Ramos (cell line): ENCODE data around the gene RNF32.
"Not testable (repeated sequence)": the region's sequence is repeated elsewhere in the genome, so short reads cannot be mapped to it uniquely, and the experiment has no call there.

Experiments used
- in situ Hi-C: fragments of 300-500 bp; cut with MboI; formaldehyde crosslinking; loops from one replicate; pipeline ENCODE4 v1.14.3; 2022; ENCODE audit warnings: low sequenced_read_pairs; ENCODE audit not compliant: unreplicated experiment

RNF32 gene

DNA sequence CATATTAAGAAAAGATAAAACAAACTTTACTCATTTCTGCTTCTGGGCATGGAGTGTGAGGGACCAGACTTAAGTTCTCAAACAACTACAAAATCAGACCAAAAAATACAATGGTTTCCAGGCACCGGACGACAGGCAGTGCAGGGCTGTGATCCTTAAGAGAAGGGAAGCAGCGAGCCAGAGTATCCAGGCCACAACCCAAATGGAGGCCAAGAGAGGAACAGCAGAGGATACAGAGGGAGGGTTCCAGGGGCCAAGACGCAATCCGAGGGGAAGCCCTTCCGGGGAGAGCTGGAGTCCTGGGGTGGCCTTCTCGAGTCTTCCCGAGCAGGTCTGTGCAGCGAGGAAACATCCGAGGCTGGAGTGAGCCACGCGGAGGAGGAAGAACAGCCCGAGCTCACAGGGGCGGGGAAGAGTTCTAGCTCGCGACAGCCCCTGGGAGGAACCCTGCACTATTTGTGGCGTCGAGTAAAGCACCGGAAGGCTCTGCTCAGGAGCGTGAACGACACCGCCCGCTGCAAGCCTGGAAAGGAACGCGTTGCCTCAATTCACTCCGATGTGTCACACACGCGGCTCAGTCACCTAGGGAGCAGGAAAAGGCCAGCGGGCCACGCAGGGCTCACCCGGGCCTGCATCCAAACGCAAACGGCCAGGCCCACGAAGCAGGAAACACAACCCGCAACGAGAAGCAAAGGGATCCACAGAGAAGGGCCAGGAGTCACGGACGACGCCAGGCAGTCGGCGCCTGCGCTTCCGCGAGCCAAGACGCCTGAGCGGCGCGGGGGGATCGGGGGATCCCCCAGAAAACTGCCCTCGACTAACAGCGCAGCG, 933 bp upstream of the RNF32 start:
- in situ Hi-C loops = no loop called here

DNA sequence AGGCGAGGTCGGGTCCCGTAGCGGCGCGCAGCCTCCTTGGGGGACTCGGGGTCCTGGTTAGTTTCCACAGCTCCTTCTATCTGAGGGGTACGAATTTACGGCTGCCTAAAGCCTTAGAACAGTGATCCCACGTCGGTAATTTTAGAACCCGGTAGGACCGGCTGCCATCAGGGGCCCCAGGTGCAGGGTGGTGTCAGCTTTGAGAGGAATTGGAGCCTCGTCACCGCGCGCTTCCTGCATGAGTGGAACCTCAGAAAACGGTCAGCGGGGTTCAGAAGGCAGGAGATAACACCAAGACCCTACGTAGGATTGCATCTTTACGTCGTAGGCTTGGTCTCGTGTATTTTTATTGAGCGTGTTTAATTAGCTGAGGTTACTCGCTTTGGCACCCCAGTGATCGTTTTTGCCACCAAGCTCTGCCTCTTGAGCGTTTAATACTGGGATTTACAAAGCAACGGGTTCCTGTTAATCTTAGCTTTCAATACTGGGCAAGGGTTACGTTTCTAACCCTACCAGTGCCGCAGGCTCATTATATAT, 443 bp downstream of the RNF32 start:
- in situ Hi-C loops = no loop called here

DNA sequence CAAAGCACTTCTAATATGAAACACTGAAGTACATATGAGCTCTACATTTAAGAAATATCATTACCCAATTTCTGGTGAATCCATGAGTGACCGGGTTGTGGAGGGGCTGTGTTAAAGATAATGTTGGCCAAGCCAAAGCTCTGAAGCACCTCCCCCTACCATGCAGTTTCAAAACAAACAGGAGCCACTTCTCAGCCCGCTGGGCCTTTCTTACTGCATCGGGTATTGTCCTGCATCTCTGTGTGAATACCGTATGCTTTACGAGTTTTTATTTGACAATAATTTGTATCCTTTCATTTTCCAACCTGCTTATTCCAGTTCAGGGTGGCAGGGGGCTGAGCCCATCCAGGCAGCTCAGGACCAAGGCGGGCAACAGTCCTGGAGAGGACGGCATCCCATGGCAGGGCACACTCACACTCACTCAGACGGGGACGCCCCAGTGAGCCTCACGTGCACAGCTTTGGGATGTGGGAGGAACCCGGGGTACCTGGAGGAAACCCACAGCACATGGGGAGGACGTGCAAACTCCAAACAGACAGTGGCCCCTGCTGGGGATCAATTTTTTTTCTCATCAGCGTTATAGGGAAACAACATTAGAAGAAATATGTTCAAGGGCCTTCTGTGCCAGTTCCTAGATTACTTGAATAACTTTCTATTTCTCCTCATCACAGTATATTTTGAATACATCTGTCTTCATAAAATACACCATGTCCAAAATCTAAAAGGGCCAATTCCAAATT, 1.9 kb downstream of the RNF32 start:
- in situ Hi-C loops = no loop called here

DNA sequence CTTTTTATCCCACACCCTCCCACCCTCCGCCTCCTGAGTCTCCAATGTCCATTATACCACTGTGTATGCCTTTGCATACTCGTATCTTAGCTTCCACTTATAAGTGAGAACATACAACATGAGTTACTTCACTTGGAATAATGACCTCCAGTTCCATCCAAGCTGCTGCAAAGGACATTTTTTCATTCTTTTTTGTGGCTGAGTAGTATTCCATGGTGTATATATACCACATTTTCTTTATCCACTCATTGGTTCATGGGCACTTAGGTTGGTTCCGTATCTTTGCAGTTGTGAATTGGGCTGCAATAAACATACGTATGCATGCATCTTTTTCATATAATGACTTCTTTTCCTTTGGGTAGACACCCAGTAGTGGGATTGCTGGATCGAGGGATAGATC, 6.8 kb downstream of the RNF32 start:
- in situ Hi-C loops = not testable (repeated sequence)

DNA sequence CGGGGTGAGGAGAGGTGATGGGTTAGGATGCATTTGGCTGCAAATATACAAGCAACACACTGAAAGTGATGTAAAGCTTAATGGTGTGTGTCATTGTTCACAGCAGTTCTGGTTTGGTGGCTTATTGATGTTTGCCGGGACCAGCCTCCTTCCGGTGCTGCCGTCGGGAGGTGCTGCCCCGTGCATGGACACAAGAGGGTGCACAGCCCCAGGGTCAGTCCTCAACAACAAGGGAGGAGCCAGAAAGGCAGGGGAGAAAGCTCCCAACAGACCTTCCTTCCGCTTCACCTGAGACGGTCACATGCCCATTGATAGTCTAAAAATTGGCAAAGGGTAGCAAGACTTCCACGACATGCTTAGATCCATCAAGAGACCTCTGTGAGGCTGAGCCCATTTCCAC, 9.5 kb downstream of the RNF32 start:
- in situ Hi-C loops = no loop called here

DNA sequence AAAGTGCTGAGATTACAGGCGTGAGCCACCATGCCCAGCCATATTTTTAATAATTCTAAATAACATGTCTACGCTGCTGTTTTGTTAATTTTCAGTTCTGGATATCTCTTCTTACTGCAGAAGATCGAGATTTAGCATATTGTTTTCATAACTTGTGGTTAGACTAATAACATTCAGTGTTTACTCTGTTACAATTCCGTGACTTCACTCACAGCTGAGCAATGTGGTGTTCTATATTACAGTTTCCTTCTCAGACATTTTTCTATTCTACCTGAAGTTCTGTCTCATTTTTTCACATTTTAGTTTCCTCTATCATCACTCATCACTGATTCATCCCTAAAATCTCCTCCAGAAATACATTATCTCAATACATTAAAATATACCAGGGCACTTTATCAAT, 10.9 kb downstream of the RNF32 start:
- in situ Hi-C loops = no loop called here

DNA sequence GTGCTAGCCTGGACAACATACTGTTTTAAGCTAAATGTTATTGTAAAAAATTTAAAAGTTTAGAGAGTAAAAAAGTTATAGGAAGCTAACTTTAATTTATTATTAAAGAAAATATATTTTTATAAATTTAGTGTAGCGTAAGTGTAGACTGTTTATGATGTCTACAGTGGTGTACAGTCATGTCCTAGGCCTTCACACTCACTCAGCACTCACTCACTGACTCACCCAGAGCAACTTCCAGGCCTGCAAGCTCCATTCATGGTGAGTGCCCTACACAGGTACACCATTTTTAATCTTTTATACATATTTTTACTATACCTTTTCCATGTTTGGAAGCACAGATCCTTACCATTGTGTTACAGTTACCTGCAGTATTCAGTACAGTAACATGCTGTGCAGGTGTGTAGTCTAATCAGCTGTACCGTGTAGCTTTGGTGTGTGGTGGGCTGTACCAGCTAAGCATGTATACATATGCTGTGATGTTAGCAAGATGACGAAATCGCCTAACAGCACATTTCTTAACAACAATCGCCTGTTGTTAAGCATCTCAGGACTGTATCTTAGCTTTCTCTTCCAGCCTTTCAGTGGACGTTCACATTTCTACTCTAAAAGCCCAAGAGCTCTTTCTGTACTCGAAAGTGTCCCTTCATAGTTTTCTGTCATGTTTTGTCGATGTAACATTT, 12.5 kb downstream of the RNF32 start:
- in situ Hi-C loops = no loop called here

DNA sequence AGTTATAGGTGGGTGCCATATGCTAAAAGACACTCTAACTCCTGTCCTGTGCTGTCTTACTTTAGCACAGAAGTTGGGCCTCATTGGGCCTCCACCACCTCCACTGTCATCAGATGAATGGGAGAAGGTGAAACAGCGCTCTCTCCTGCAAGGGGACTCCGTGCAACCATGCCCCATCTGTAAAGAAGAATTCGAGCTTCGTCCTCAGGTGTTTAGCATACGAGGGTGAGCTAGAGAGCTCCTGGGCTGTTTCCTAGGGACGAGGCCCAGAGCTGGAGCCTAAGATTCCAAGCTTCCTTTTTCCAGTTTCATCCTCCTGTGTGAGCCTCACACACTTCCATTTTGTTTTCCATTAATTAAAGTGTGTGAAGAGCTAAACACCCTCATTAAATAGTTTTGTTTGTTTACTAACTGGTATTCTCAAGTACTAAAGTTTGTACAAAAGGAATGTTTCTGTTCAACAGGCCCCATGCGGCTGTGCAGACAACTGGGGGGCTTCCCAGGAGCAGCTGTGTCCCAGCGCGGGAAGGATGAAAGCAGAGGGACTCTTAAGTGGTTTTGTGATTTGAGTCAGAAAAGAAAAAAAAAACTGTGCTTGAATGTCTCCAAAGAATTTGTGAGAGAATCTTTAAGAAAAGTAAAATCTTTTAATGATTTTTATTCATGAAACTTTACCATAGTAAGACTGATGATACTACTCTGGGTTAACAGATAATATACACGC, 14.1 kb downstream of the RNF32 start:
- in situ Hi-C loops = no loop called here

DNA sequence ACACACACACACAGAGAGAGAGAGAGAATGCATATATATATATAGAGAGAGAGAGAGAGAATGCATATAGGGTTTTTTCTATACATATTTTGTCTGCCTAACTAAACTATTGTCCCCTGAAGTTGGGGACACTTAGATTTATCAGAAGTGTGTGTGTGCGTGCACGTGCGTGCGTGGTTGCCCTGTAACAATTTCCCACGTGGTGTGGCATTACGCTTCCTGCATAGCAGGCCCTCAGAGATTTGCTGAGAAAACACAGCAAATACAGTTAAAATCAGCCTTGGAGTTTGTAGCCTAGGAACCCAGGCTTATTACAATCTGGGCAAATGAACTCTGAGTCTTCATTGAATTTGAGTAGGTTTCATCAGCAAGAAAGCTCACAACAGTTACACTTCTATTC, 14.7 kb downstream of the RNF32 start:
- in situ Hi-C loops = no loop called here

DNA sequence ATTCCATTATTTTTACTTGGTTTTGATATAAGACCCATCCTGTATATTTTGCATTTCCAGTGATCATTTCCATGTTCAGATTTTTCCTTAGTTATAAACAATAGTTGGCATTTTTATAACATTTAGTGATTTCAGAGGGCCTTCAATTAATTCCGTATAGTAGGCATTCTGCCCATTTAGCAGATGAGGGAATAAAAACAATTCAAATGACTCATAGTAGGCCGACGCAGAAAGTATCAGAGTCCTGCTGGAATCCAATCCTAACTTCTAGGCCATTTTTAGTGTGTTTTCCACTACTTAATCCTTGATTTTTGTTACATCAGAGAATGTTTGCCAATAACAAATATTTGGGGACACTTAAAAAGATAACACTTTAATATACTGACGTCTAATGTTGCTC, 15.4 kb downstream of the RNF32 start:
- in situ Hi-C loops = no loop called here

DNA sequence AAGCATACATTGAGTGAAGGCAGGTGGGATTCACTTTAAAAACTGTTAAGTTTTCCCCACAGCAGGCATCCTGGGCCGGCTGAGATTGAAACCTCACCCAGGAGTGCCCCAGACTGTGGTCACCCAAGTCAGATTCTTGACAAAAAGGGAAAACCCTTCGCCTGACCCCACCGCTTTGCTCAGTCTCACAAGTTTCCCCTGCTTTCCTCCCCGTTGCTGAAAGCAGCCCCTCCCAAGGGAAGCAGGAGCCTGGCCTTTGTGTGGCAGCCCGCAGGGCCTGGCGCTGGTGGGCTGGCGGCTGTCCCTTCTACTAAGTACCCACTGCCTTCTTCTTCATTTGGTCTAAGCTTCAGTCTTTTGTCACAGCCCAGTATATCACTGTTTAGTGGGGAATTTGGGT, 16.0 kb downstream of the RNF32 start:
- in situ Hi-C loops = no loop called here

DNA sequence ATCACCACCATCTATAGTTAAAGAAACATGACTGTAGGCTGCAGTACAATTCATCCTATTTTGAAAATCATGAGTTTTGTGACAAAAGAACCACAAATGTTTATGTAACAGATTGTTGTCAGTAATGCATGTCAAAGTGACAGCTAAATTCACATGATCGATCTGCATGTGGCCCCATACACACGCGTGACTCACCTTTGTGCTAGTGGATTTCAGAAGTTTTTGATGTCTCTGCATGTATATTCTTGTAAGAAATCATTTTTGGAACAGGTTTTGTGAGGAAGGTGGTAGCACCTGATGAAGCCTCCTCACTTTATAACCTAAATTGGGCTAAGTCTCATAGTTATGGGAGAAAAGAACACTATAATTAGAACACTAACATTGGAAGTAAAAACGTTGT, 17.1 kb downstream of the RNF32 start:
- in situ Hi-C loops = no loop called here

DNA sequence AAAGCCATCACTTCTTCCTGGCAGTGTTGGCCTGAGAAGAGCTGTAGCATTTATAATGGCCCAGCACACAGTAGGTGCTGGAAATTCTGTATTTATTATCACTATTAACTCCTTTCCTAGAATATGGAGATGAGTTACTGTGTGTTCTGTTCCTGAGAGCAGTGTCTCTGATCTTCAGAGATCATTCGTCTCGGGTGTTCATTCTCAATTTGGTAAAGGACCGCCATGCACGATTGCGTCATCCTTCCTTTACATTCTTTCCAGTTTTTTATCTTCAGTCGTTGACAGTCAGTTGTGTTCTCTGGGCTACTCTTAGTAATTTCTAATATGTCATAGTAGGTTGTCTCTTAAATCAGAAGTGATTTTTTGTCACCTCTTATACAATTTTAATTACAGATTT, 18.6 kb downstream of the RNF32 start:
- in situ Hi-C loops = no loop called here

DNA sequence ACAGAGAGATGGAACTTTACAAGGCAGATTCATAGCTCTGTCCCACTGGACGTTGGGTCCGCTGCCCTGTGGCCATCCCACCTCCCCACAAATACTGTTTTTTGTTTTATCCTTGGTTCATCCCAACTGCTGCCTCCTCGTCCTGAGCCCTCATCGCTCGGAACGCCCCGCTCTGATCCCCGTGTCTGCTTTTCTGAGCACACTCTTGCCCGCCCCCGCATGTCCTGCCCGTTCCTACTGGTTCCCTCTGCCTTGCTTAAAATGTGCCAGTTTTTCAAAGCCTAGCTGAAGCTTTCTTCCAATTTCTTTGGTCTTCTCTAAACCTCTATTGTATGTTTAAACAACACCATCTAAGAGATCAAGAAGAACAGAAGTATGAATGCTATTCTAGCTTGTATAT, 19.4 kb downstream of the RNF32 start:
- in situ Hi-C loops = no loop called here

DNA sequence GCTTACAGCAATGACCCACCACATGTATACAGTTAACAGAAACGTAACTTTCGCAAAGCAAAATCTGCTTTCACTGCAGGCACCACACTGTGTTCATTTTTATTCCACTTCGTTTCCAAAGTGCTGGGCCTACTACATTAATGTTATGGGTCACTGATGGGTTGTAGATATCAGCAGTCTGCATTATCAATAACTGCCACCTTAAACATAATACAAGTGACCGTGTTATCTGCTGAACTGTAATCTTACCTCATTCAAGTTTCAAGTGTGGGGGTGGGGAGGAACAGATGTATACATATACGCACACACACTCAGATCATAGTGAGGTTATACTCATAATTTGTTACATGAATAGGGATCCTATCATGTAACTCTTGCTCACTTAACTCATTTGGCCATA, 21.1 kb downstream of the RNF32 start:
- in situ Hi-C loops = no loop called here

DNA sequence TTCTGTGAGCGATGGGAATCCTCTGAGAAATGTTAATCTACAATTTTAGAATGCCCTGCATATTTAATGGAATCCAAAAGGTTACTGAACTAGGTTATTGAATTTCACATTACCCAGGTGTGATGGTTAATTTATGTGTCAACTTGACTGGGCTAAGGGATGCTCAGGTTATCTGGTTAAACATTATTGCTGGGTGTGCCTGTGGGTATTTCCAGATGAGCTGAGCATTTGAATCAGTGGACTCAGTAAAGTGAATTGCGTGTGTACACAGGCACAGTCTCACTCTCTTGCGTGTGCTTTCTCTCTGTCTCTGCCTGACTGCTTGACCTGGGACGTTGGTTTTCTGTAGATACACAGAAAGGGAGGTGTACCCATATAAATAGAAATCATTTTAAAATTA, 21.7 kb downstream of the RNF32 start:
- in situ Hi-C loops = no loop called here

DNA sequence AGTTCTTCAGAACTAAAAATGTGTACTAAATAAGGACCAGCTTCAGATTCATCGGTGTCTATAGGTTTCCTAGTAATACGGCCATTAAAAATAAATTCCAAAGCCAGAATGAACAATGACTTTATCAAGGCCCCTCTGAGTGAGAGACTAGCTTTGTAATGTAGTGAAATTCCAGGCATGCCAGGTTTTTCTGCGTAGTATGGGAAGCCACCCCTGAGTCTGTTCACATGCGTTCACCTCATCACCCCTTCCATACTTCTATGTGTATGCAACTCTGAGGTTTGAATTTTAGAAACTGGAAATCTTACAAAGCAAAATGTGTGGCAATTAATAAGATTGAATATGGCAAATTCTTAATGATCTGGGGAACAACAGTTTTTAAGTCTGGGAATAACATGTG, 24.5 kb downstream of the RNF32 start:
- in situ Hi-C loops = no loop called here

DNA sequence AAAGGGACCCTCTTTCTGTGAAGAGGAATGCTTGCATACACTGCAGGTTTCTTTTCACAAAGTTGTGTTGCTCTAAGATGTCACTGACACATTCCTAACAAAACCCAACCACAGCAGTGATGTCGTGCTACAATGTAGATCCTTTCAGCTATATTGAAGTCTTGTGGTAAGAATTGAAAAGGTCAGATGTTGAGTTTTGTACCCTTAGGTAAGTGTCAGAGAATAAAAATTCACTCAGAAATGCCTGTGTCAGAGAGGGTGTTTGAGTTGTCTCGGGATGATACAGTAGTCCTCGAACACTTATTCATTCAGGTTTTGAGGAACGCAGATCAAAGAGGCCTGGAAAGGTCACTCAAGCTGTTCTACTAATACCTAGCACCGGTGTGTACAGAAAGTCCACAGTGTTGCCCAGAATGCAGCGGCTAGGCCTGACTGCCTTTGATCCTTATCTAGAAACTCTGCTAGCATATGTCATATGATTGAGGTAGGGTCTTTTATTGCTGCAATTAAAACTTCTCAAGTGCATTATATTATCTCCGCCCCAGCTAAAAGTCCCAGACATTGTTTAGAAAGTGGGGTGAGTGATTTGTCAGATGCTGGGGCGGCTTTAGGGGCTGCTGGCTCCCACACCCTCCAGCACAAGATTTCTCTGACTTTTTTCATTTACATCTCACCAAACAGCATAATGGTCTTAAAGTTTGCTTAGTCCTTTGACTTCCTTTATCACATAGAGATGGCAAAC, 26.0 kb downstream of the RNF32 start:
- in situ Hi-C loops = no loop called here

DNA sequence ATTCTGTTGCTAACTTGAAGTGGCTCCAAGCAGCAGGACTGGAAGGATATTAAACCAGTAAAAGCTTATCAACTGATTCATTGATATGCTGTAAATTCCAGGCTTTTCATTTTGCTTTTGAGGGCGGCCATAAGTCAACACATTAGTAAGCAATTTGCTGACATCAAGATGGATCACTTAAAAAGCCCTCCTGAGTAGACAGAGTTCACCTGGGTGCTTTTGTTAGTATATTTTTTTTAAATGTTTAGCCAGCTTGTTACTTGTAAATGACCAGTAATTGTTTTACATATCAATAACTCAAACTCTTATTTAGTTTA, 26.5 kb downstream of the RNF32 start:
- in situ Hi-C loops = no loop called here
